ENCODE data around the gene PANX1. TPM values are rescaled to one million over a fixed set of nuclear protein-coding genes. Genes with fewer than 3 reads are reported as not detected.
"Not testable (repeated sequence)": the region's sequence is repeated elsewhere in the genome, so short reads cannot be mapped to it uniquely, and the experiment has no call there.

PANX1 gene
- total and polyA plus RNA-seq, 10 of the 15 experiments (the other 5 are each of a cell fraction or from before 2014, with no cell fraction given), result 3.3 to 18.7 (median 14.4) TPM

DNA sequence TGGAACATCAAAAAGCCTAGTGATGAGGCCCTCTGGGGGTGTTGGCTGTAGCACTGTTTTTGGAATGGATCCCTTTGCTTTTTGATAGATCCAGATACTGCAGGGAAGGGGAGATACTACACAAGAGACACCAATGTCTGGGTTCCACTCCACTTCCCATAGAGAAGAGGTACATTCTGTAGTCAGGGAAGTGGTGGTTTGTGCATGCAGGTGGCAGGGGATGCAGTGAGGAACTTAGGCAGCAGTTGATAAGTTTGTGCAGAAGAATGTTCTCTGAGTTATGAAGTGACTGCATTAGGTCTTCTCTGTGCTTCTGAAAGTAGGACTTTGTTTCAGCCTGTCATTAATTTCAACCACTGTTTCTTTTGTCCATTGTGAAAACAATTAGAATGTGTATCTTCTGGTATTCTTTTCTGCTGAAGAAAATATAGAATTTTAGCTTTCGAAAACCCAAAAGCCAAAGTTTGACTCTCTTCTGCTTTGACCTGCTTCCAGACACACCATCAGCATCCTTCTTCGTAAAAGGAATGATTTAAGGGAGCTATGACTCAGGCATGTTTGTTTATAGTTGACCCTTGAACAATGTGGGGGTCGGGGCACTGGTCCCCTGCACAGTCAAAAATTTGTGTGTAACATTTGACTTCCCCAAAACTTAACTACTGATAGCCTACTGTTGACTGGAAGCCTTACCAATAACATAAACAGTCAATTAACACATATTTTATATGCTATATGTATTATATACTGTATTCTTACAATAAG lies 25.6 kb downstream of the PANX1 start:
- FAIRE-seq (no peak), DNase-seq (ENCODE audit: low read depth, low spot score) (no peak), ATAC-seq (no peak)
- intact Hi-C loops (cut with micrococcal nuclease; ENCODE audit: unreplicated experiment), result no loop called here
- peaks cover 6% of the 10 kb centered on the region for H3K79me2 ChIP-seq (ENCODE audit: control insufficient read depth, insufficient read depth, low read length)
- TF ChIP-seq ELK1 (IDR thresholded peaks at IDR 0.05; ENCODE audit: low read depth, low read length) (no peak), KAT2A (conservative IDR thresholded peaks at IDR 0.05; ENCODE audit: control insufficient read depth, low read depth, low read length) (no peak), FOS (IDR thresholded peaks at IDR 0.05; ENCODE audit: borderline replicate concordance, extremely low read depth, insufficient read length) (no peak), IKZF1 (conservative IDR thresholded peaks at IDR 0.05) (no peak), CREB1 (IDR thresholded peaks at IDR 0.05; ENCODE audit: low read depth) (no peak), REST (IDR thresholded peaks at IDR 0.05; ENCODE audit: low read depth, low read length) (no peak)
- POLR2A ChIA-PET, result no interaction called here
- SMC1A ChIA-PET (ENCODE audit: uncharacterized antibody, unreplicated experiment), result no interaction called here
- no peak overlapping the region for H3K9ac ChIP-seq (ENCODE audit: control insufficient read depth, insufficient read depth, low read length)
- H3K4me2 ChIP-seq (ENCODE audit: control insufficient read depth, insufficient read depth), result no peak overlapping the region
- no peaks in the 10 kb centered on the region for H4K20me1 ChIP-seq (ENCODE audit: control insufficient read depth, insufficient read depth)
- no peaks in the 10 kb centered on the region for H3K9me3 ChIP-seq (replicated peaks; ENCODE audit: control insufficient read depth, insufficient read depth, low read length)
- no peak overlapping the region for H3K27ac ChIP-seq (ENCODE audit: control insufficient read depth, insufficient read depth)
- in situ Hi-C loops (cut with MboI), result no loop called here
- no peak overlapping the region for H3K4me3 ChIP-seq
- RAD21 ChIA-PET (ENCODE audit: unreplicated experiment), result no interaction called here
- TSS peak; percentile 20 for BruUV-seq (replicated peaks)
- CTCF ChIA-PET, result interaction anchor here (0.7 to 1.0 kb wide), 3 partner anchors 17 to 1967 kb away, joined by 3 to 8 read pairs (median 4); no protein-coding TSS in a partner anchor
- no peak overlapping the region for H2AFZ ChIP-seq (ENCODE audit: control insufficient read depth, low read depth, low read length)
- no peaks in the 10 kb centered on the region for H3K27me3 ChIP-seq (replicated peaks in 1 of 2; ENCODE audit: control insufficient read depth in 2 of 2, insufficient read depth in 2 of 2, low read length in 1 of 2)
- H3K4me1 ChIP-seq (ENCODE audit: control insufficient read depth, insufficient read depth, low read length), result 0 out of 2 replicates have a peak, but pooled peaks cover 4% of the 10 kb centered on the region
- peaks cover 5 to 7% of the 10 kb centered on the region in 2 experiments for H3K36me3 ChIP-seq (ENCODE audit: control insufficient read depth in 2 of 2, insufficient read depth in 2 of 2, low read length in 1 of 2)
- WGBS (ENCODE audit: insufficient coverage, insufficient replicate concordance, low lambda C conversion rate, missing lambda C conversion rate), result 67% methylated on average over 3 of the region's 3 CpGs

GRCh38 chr11:94157339-94157738 lies 28.7 kb downstream of the PANX1 start:
- H3K4me2 ChIP-seq (ENCODE audit: control insufficient read depth, insufficient read depth); H3K36me3 ChIP-seq (ENCODE audit: control insufficient read depth in 2 of 2, insufficient read depth in 2 of 2, low read length in 1 of 2); H3K4me1 ChIP-seq (ENCODE audit: control insufficient read depth, insufficient read depth, low read length); H3K4me3 ChIP-seq; intact Hi-C loops (cut with micrococcal nuclease; ENCODE audit: unreplicated experiment); BruUV-seq (replicated peaks); H3K9me3 ChIP-seq (replicated peaks; ENCODE audit: control insufficient read depth, insufficient read depth, low read length); CTCF ChIA-PET; POLR2A ChIA-PET; DNase-seq (ENCODE audit: low read depth, low spot score); ATAC-seq; H2AFZ ChIP-seq (ENCODE audit: control insufficient read depth, low read depth, low read length); H3K27me3 ChIP-seq (replicated peaks in 1 of 2; ENCODE audit: control insufficient read depth in 2 of 2, insufficient read depth in 2 of 2, low read length in 1 of 2); H3K27ac ChIP-seq (ENCODE audit: control insufficient read depth, insufficient read depth); in situ Hi-C loops (cut with MboI); FAIRE-seq; SMC1A ChIA-PET (ENCODE audit: uncharacterized antibody, unreplicated experiment); H3K9ac ChIP-seq (ENCODE audit: control insufficient read depth, insufficient read depth, low read length); H3K79me2 ChIP-seq (ENCODE audit: control insufficient read depth, insufficient read depth, low read length); RAD21 ChIA-PET (ENCODE audit: unreplicated experiment); H4K20me1 ChIP-seq (ENCODE audit: control insufficient read depth, insufficient read depth): not testable (repeated sequence)
- WGBS (ENCODE audit: insufficient coverage, insufficient replicate concordance, low lambda C conversion rate, missing lambda C conversion rate), result 89% methylated on average over 3 of the region's 3 CpGs
